ENCODE results near the gene SNX20. TPM values are rescaled to one million over a fixed set of nuclear protein-coding genes. Genes with fewer than 3 reads are reported as not detected.

The SNX20 gene
- total and polyA plus RNA-seq, 8 donors, result 1.3 to 17.6 (median 1.5) TPM

- H3K9me3 ChIP-seq, result no peaks in the 10 kb centered on the region
- no peaks in the 10 kb centered on the region for H3K27me3 ChIP-seq
- H3K27ac ChIP-seq, result peak overlapping the region in 1 of 2 donors; percentile 81
- no peak for TF ChIP-seq CTCF (IDR thresholded peaks at IDR 0.05)
- DNase-seq (no peak), ATAC-seq (no peak)
- intact Hi-C loops (cut with DNase I), result no loop called here
- H3K36me3 ChIP-seq, result peaks cover 0 to 15% of the 10 kb centered on the region in 2 donors
- peak overlapping the region; percentile 13 to 61 for H3K4me3 ChIP-seq
- H3K4me1 ChIP-seq, result peaks cover 0 to 89% of the 10 kb centered on the region in 2 donors
Observed at GRCh38 chr16:50680556-50680893, 587 bp downstream of the SNX20 start.

- Histone ChIP-seq H3K27me3 (no peaks in the 10 kb centered on the region), H3K4me1 (peaks cover 0 to 89% of the 10 kb centered on the region in 2 donors), H3K36me3 (peaks cover 0 to 21% of the 10 kb centered on the region in 2 donors), H3K4me3 (peak overlapping the region; percentile 13 to 61), H3K9me3 (no peaks in the 10 kb centered on the region), H3K27ac (peak overlapping the region in 1 of 2 donors; percentile 81)
- ATAC-seq, result no peak
- DNase-seq, result no peak
- TF ChIP-seq CTCF (IDR thresholded peaks at IDR 0.05), result no peak
- intact Hi-C loops (cut with DNase I), result loop anchor here in 1 of 2 donors (10.0 kb wide), 1 partner anchor 125 kb away; no protein-coding TSS in a partner anchor
Observed at GRCh38 chr16:50679676-50680555, 1.2 kb downstream of the SNX20 start.

GRCh38 chr16:50679266-50679665 lies 1.8 kb downstream of the SNX20 start:
- no peaks in the 10 kb centered on the region for H3K27me3 ChIP-seq
- H3K4me1 ChIP-seq, result peaks cover 0 to 84% of the 10 kb centered on the region in 2 donors
- peak overlapping the region in 1 of 2 donors; percentile 61 for H3K4me3 ChIP-seq
- intact Hi-C loops (cut with DNase I), result loop anchor here in 1 of 2 donors (10.0 kb wide), 1 partner anchor 126 kb away; no protein-coding TSS in a partner anchor
- no peaks in the 10 kb centered on the region for H3K9me3 ChIP-seq
- H3K36me3 ChIP-seq, result peaks cover 0 to 27% of the 10 kb centered on the region in 2 donors
- no peak for TF ChIP-seq CTCF (IDR thresholded peaks at IDR 0.05)
- peak overlapping the region in 1 of 2 donors; percentile 81 for H3K27ac ChIP-seq
- ATAC-seq, result no peak
- no peak for DNase-seq

- H3K27me3 ChIP-seq, result peaks cover 0 to 5% of the 10 kb centered on the region in 2 donors
- TF ChIP-seq CTCF (IDR thresholded peaks at IDR 0.05), result no peak
- peak overlapping the region in 1 of 2 donors; percentile 81 for H3K27ac ChIP-seq
- no peak for ATAC-seq
- DNase-seq, result no peak
- peaks cover 0 to 77% of the 10 kb centered on the region in 2 donors for H3K4me1 ChIP-seq
- peaks cover 0 to 35% of the 10 kb centered on the region in 2 donors for H3K36me3 ChIP-seq
- no peak overlapping the region for H3K4me3 ChIP-seq
- intact Hi-C loops (cut with DNase I), result loop anchor here in 1 of 2 donors (10.0 kb wide), 1 partner anchor 126 kb away; no protein-coding TSS in a partner anchor
- H3K9me3 ChIP-seq, result peaks cover 0 to 5% of the 10 kb centered on the region in 2 donors
Observed at GRCh38 chr16:50678531-50678930, 2.6 kb downstream of the SNX20 start.

- peak; percentile 16 to 62 for TF ChIP-seq CTCF (IDR thresholded peaks at IDR 0.05)
- no peak overlapping the region for H3K27ac ChIP-seq
- H3K4me1 ChIP-seq, result peaks cover 0 to 65% of the 10 kb centered on the region in 2 donors
- H3K4me3 ChIP-seq, result no peak overlapping the region
- H3K9me3 ChIP-seq, result peaks cover 0 to 16% of the 10 kb centered on the region in 2 donors
- peaks cover 0 to 10% of the 10 kb centered on the region in 2 donors for H3K27me3 ChIP-seq
- no peak for ATAC-seq
- intact Hi-C loops (cut with DNase I), result loop anchor here in 1 of 2 donors (10.0 kb wide), 1 partner anchor 127 kb away; no protein-coding TSS in a partner anchor
- DNase-seq, result no peak
- peaks cover 0 to 46% of the 10 kb centered on the region in 2 donors for H3K36me3 ChIP-seq
Observed at GRCh38 chr16:50677351-50677750, 3.8 kb downstream of the SNX20 start.

All from left lung (tissue), 10 donors.